ENCODE data around the gene ZDHHC14.
"Not testable (repeated sequence)": the region's sequence is repeated elsewhere in the genome, so short reads cannot be mapped to it uniquely, and the experiment has no call there.

ZDHHC14 gene

GRCh38 chr6:157464653-157465535, 83.9 kb downstream of the ZDHHC14 start:
- DNase-seq (ENCODE audit: low read depth in 1 of 2, low spot score in 1 of 2) = no peak
- no peaks in the 10 kb centered on the region for H3K27me3 ChIP-seq (ENCODE audit: insufficient read depth, poor library complexity, severe bottlenecking)
- TF ChIP-seq REST (IDR thresholded peaks at IDR 0.05; ENCODE audit: insufficient replicate concordance, low read depth) (no peak), SPI1 (IDR thresholded peaks at IDR 0.05; ENCODE audit: borderline replicate concordance, low read depth) (no peak), GABPA (IDR thresholded peaks at IDR 0.05; ENCODE audit: low read depth) (no peak), CTCF (IDR thresholded peaks at IDR 0.05; ENCODE audit: insufficient read depth, low read length) (no peak), POLR2AphosphoS5 (IDR thresholded peaks at IDR 0.05; ENCODE audit: low read depth) (no peak)
- no peak overlapping the region for H3K27ac ChIP-seq (replicated peaks)
- H3K4me3 ChIP-seq (replicated peaks; ENCODE audit: insufficient read depth, low read length) = no peak overlapping the region

GRCh38 chr6:157466342-157466648, 85.3 kb downstream of the ZDHHC14 start:
- Histone ChIP-seq H3K4me3 (replicated peaks; ENCODE audit: insufficient read depth, low read length) (no peak overlapping the region), H3K27me3 (ENCODE audit: insufficient read depth, poor library complexity, severe bottlenecking) (no peaks in the 10 kb centered on the region), H3K27ac (replicated peaks) (no peak overlapping the region)
- no peak for DNase-seq (ENCODE audit: low read depth in 1 of 2, low spot score in 1 of 2)
- no peak for TF ChIP-seq SPI1 (IDR thresholded peaks at IDR 0.05; ENCODE audit: borderline replicate concordance, low read depth)
- TF ChIP-seq REST (IDR thresholded peaks at IDR 0.05; ENCODE audit: insufficient replicate concordance, low read depth) = no peak
- no peak for TF ChIP-seq CTCF (IDR thresholded peaks at IDR 0.05; ENCODE audit: insufficient read depth, low read length)
- TF ChIP-seq GABPA (IDR thresholded peaks at IDR 0.05; ENCODE audit: low read depth) = no peak
- TF ChIP-seq POLR2AphosphoS5 (IDR thresholded peaks at IDR 0.05; ENCODE audit: low read depth) = no peak

- H3K27ac ChIP-seq (replicated peaks); H3K4me3 ChIP-seq (replicated peaks; ENCODE audit: insufficient read depth, low read length); H3K27me3 ChIP-seq (ENCODE audit: insufficient read depth, poor library complexity, severe bottlenecking); DNase-seq (ENCODE audit: low read depth in 1 of 2, low spot score in 1 of 2): not testable (repeated sequence)
Observed at GRCh38 chr6:157467339-157467738, 86.3 kb downstream of the ZDHHC14 start.

- Histone ChIP-seq H3K4me3 (replicated peaks; ENCODE audit: insufficient read depth, low read length) (no peak overlapping the region), H3K27ac (replicated peaks) (no peak overlapping the region)
- TF ChIP-seq REST (IDR thresholded peaks at IDR 0.05; ENCODE audit: insufficient replicate concordance, low read depth) = no peak
- no peak for TF ChIP-seq CTCF (IDR thresholded peaks at IDR 0.05; ENCODE audit: insufficient read depth, low read length)
- TF ChIP-seq SPI1 (IDR thresholded peaks at IDR 0.05; ENCODE audit: borderline replicate concordance, low read depth) = no peak
- no peak for TF ChIP-seq POLR2AphosphoS5 (IDR thresholded peaks at IDR 0.05; ENCODE audit: low read depth)
- no peak for TF ChIP-seq GABPA (IDR thresholded peaks at IDR 0.05; ENCODE audit: low read depth)
Observed at GRCh38 chr6:157468054-157468453, 87.1 kb downstream of the ZDHHC14 start.

More at GRCh38 chr6:157468054-157468453, 87.1 kb downstream of the ZDHHC14 start:
- H3K27me3 ChIP-seq (ENCODE audit: insufficient read depth, poor library complexity, severe bottlenecking) = no peaks in the 10 kb centered on the region
- no peak for DNase-seq (ENCODE audit: low read depth in 1 of 2, low spot score in 1 of 2)
